AG09309 (cell line): ENCODE data around the gene STK17A.
A peak's percentile ranks its signal among the peaks of the same experiment; 100 is the strongest.

ENCODE experiments used
- DNase-seq: peaks from one replicate; pipeline ENCODE4 v3.0.0-alpha.2; 2010; ENCODE audit warnings: low read depth
- H3K4me3 ChIP-seq: 2 replicates; pipeline ENCODE4 v1.5.1; 2011; ENCODE audit warnings: mild to moderate bottlenecking, low read depth, low read length, moderate library complexity; ENCODE audit not compliant: control insufficient read depth
- CTCF ChIP-seq: IDR thresholded peaks from 2 replicates; pipeline ENCODE4 v1.5.1; 2011; ENCODE audit warnings: mild to moderate bottlenecking, low read depth, low read length, inconsistent platforms; ENCODE audit not compliant: insufficient read depth, control insufficient read depth; ENCODE audit errors: missing control alignments

Gene STK17A

GRCh38 chr7:43612128-43612527 lies 29.2 kb downstream of the STK17A start:
- H3K4me3 ChIP-seq, result no peak overlapping the region
- no peak for TF ChIP-seq CTCF
- DNase-seq, result no peak

GRCh38 chr7:43612599-43613589 lies 30.0 kb downstream of the STK17A start:
- H3K4me3 ChIP-seq, result no peak overlapping the region
- DNase-seq, result peak; percentile 41
- no peak for TF ChIP-seq CTCF

GRCh38 chr7:43615558-43616145 lies 32.7 kb downstream of the STK17A start:
- no peak overlapping the region for H3K4me3 ChIP-seq
- TF ChIP-seq CTCF, result no peak
- no peak for DNase-seq

GRCh38 chr7:43616977-43617376 lies 34.1 kb downstream of the STK17A start:
- no peak for DNase-seq
- TF ChIP-seq CTCF, result no peak
- no peak overlapping the region for H3K4me3 ChIP-seq

GRCh38 chr7:43618073-43618472 lies 35.2 kb downstream of the STK17A start:
- no peak for DNase-seq
- no peak overlapping the region for H3K4me3 ChIP-seq
- TF ChIP-seq CTCF, result no peak

GRCh38 chr7:43619213-43620012 lies 36.5 kb downstream of the STK17A start:
- TF ChIP-seq CTCF, result no peak
- DNase-seq, result no peak
- H3K4me3 ChIP-seq, result no peak overlapping the region
